Endothelial cell of umbilical vein (primary cell): Measurements from ENCODE around the gene VIPR1.

Source experiments
- EZH2 ChIP-seq: IDR thresholded peaks from 2 replicates; pipeline ENCODE4 v1.6.1; 2012; ENCODE audit warnings: borderline replicate concordance, low read depth, mild to moderate bottlenecking, moderate library complexity, low read length, inconsistent platforms; ENCODE audit not compliant: severe bottlenecking
- GATA2 ChIP-seq: IDR thresholded peaks from 2 replicates; pipeline ENCODE4 v1.7.0; 2011; ENCODE audit warnings: low read depth, mild to moderate bottlenecking, moderate library complexity, mixed read lengths, low read length; ENCODE audit not compliant: insufficient read length, insufficient read depth
- JUN ChIP-seq: IDR thresholded peaks from 2 replicates; pipeline ENCODE4 v1.6.1; 2011; ENCODE audit warnings: borderline replicate concordance, low read depth; ENCODE audit not compliant: insufficient read length, insufficient read depth
- POLR2A ChIP-seq: IDR thresholded peaks from 2 replicates; pipeline ENCODE4 v1.6.1; 2012; ENCODE audit warnings: low read depth, mild to moderate bottlenecking, control low read depth, low read length
- POLR2AphosphoS5 ChIP-seq: IDR thresholded peaks from 2 replicates; pipeline ENCODE4 v1.6.1; 2012; ENCODE audit warnings: low read depth, mild to moderate bottlenecking, control low read depth, low read length, moderate library complexity; ENCODE audit not compliant: insufficient read depth
- TF ChIP-seq, protein P1 (sequence below), 2 donors: IDR thresholded peaks; 1 replicate in 1 of 2; 2 replicates in 1 of 2; pipeline ENCODE4 v1.5.1; 2011; ENCODE audit warnings: low read length in 2 of 2, mild to moderate bottlenecking in 2 of 2, moderate library complexity in 2 of 2, control low read depth in 1 of 2, inconsistent platforms in 1 of 2, low read depth in 1 of 2; ENCODE audit not compliant: insufficient read depth in 1 of 2; ENCODE audit errors: extremely low read depth in 1 of 2
- TF ChIP-seq, protein P2 (sequence below): IDR thresholded peaks from 2 replicates; pipeline ENCODE4 v1.6.1; 2011; ENCODE audit not compliant: insufficient read depth, insufficient read length

DNA sequence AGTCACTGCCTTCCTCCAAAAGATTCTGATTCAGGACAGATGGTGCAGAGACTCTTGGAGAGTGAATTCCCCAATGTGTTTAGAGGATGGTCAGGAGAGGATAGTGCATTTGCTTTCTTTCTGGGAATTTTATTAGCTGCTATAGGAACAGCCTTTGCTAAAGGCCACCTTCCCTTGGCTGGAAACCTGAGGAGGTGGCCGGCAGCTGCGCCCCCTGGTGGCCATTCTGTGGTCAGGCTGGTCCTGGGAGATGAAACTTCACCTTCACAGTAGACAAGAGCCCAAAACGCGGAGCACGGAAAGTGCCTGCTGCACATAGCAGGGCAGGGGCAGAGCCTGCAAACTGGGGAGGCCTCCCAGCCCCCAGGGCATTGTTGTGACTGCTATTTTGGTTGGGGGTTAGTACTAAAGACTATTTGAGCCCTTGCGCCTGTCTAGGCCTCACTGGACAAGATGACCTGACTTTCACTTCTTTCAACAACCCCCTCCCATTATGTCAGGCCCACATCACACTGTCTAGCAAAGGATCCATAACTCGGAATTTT lies 45.0 kb downstream of the VIPR1 start:
- TF ChIP-seq, protein P1, sequence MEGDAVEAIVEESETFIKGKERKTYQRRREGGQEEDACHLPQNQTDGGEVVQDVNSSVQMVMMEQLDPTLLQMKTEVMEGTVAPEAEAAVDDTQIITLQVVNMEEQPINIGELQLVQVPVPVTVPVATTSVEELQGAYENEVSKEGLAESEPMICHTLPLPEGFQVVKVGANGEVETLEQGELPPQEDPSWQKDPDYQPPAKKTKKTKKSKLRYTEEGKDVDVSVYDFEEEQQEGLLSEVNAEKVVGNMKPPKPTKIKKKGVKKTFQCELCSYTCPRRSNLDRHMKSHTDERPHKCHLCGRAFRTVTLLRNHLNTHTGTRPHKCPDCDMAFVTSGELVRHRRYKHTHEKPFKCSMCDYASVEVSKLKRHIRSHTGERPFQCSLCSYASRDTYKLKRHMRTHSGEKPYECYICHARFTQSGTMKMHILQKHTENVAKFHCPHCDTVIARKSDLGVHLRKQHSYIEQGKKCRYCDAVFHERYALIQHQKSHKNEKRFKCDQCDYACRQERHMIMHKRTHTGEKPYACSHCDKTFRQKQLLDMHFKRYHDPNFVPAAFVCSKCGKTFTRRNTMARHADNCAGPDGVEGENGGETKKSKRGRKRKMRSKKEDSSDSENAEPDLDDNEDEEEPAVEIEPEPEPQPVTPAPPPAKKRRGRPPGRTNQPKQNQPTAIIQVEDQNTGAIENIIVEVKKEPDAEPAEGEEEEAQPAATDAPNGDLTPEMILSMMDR (IDR thresholded peaks at IDR 0.05; ENCODE audit: extremely low read depth in 1 of 2, insufficient read depth in 1 of 2, low read depth in 1 of 2, low read length in 2 of 2): peak; percentile 95 to 96
- no peak for TF ChIP-seq EZH2
- TF ChIP-seq POLR2AphosphoS5: no peak
- TF ChIP-seq POLR2A: no peak
- no peak for TF ChIP-seq JUN
- TF ChIP-seq, protein P2, sequence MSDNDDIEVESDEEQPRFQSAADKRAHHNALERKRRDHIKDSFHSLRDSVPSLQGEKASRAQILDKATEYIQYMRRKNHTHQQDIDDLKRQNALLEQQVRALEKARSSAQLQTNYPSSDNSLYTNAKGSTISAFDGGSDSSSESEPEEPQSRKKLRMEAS: no peak
- no peak for TF ChIP-seq GATA2
